PC-9 (cell line): ENCODE results near the gene KIAA1191.

Source experiments
- CTCF ChIP-seq: fragments of 200-600 bp; sonication (generic); conservative IDR thresholded peaks from 2 replicates; pipeline ENCODE4 v1.6.1; 2017; ENCODE audit warnings: mixed run types, antibody characterized with exemption, mild to moderate bottlenecking, moderate library complexity
- EZH2 ChIP-seq: fragments of 200-600 bp; sonication (generic); IDR thresholded peaks from 2 replicates; pipeline ENCODE4 v1.8.0; 2017; ENCODE audit warnings: antibody characterized with exemption, low read depth

- TF ChIP-seq CTCF = no peak
- TF ChIP-seq EZH2 = no peak
Observed at GRCh38 chr5:176366232-176366894, 4.8 kb upstream of the KIAA1191 start.
